CD14-positive monocyte (primary cell): ENCODE data around the gene NEMP2. TPM values are rescaled to one million over a fixed set of nuclear protein-coding genes. Genes with fewer than 3 reads are reported as not detected.

Source experiments
- DNase-seq, 3 donors: peaks; one replicate each; pipeline ENCODE4 v3.0.0-alpha.2; 2011 to 2022
- H2AFZ ChIP-seq: 2 replicates; pipeline ENCODE4 v1.6.0; 2012; ENCODE audit warnings: mild to moderate bottlenecking, low read depth, low read length, inconsistent platforms; ENCODE audit not compliant: insufficient read depth, poor library complexity, severe bottlenecking
- H3K27ac ChIP-seq, 2 donors: 1 replicate in 1 of 2; 2 replicates in 1 of 2; pipeline ENCODE4 v1.5.1; 2012 to 2013; ENCODE audit warnings: low read length in 2 of 2, control low read depth in 1 of 2, inconsistent platforms in 1 of 2, low read depth in 1 of 2, mild to moderate bottlenecking in 1 of 2
- H3K27me3 ChIP-seq, 2 donors: one replicate each; pipeline versions ENCODE4 v1.6.0 to v1.6.1; 2011 to 2013; ENCODE audit warnings: low read length in 2 of 2; ENCODE audit not compliant: control insufficient read depth in 2 of 2, insufficient read depth in 2 of 2
- H3K36me3 ChIP-seq, 2 donors: replicated peaks in 1 of 2; 1 replicate in 1 of 2; 2 replicates in 1 of 2; pipeline versions ENCODE4 v1.5.1 to v1.6.1; 2012 to 2013; ENCODE audit warnings: low read length in 2 of 2, control low read depth in 1 of 2, inconsistent platforms in 1 of 2, mild to moderate bottlenecking in 1 of 2; ENCODE audit not compliant: insufficient read depth in 2 of 2, control insufficient read depth in 1 of 2
- H3K4me1 ChIP-seq, 2 donors: 1 replicate in 1 of 2; 2 replicates in 1 of 2; pipeline versions ENCODE4 v1.5.1 to v1.6.1; 2012 to 2013; ENCODE audit warnings: low read length in 2 of 2, control low read depth in 1 of 2, inconsistent platforms in 1 of 2, mild to moderate bottlenecking in 1 of 2, moderate library complexity in 1 of 2; ENCODE audit not compliant: insufficient read depth in 2 of 2, control insufficient read depth in 1 of 2
- H3K4me2 ChIP-seq: replicated peaks from 2 replicates; pipeline ENCODE3; 2012; ENCODE audit warnings: low read length, moderate library complexity, mild to moderate bottlenecking; ENCODE audit not compliant: poor library complexity, severe bottlenecking; ENCODE audit errors: extremely low read depth
- H3K4me3 ChIP-seq, 3 experiments: fragments of 200-600 bp in 1 of 3; sonication (generic) in 1 of 3; replicated peaks in 1 of 3; 1 replicate in 2 of 3; 2 replicates in 1 of 3; pipeline ENCODE4 v1.5.1; 2011 to 2013; ENCODE audit warnings: low read length in 3 of 3, mild to moderate bottlenecking in 3 of 3, control low read depth in 2 of 3, low read depth in 2 of 3, inconsistent platforms in 1 of 3, moderate library complexity in 1 of 3
- H3K79me2 ChIP-seq: 2 replicates; pipeline ENCODE4 v1.6.0; 2012; ENCODE audit warnings: mild to moderate bottlenecking, control low read depth, inconsistent platforms, low read length, moderate library complexity; ENCODE audit not compliant: insufficient read depth
- H3K9ac ChIP-seq: 2 replicates; pipeline ENCODE4 v1.6.0; 2017; ENCODE audit warnings: low read length, mild to moderate bottlenecking; ENCODE audit not compliant: insufficient read depth, poor library complexity, severe bottlenecking
- H3K9me3 ChIP-seq, 2 donors: replicated peaks in 1 of 2; 1 replicate in 1 of 2; 2 replicates in 1 of 2; pipeline versions ENCODE4 v1.5.1 to v1.6.1; 2012 to 2013; ENCODE audit warnings: low read length in 2 of 2, control low read depth in 1 of 2; ENCODE audit not compliant: control insufficient read depth in 1 of 2, insufficient read depth in 1 of 2
- H4K20me1 ChIP-seq: 2 replicates; pipeline ENCODE4 v1.6.0; 2012; ENCODE audit warnings: mild to moderate bottlenecking, low read length, control low read depth, moderate library complexity; ENCODE audit not compliant: insufficient read depth
- H3K27ac Mint-ChIP-seq, 7 donors: one replicate each; pipeline ENCODE4 v1.8.0; 2020; ENCODE audit warnings: mild to moderate bottlenecking in 7 of 7, mixed read lengths in 7 of 7, moderate library complexity in 6 of 7, inconsistent platforms in 2 of 7
- H3K27me3 Mint-ChIP-seq, 3 donors: one replicate each; pipeline ENCODE4 v1.8.0; 2021 to 2022; ENCODE audit warnings: low read depth in 3 of 3, mild to moderate bottlenecking in 3 of 3, mixed read lengths in 3 of 3, moderate library complexity in 3 of 3, inconsistent platforms in 1 of 3
- H3K36me3 Mint-ChIP-seq, 2 donors: one replicate each; pipeline ENCODE4 v1.8.0; 2020; ENCODE audit warnings: mixed read lengths in 2 of 2, inconsistent platforms in 1 of 2, mild to moderate bottlenecking in 1 of 2
- H3K4me1 Mint-ChIP-seq: one replicate; pipeline ENCODE4 v1.8.0; 2020; ENCODE audit warnings: mild to moderate bottlenecking, mixed read lengths
- H3K4me3 Mint-ChIP-seq, 2 donors: one replicate each; pipeline ENCODE4 v1.8.0; 2020; ENCODE audit warnings: mild to moderate bottlenecking in 2 of 2, mixed read lengths in 2 of 2, moderate library complexity in 1 of 2
- H3K9me3 Mint-ChIP-seq, 7 donors: one replicate each; pipeline ENCODE4 v1.8.0; 2020 to 2022; ENCODE audit warnings: mixed read lengths in 7 of 7, mild to moderate bottlenecking in 6 of 7, moderate library complexity in 6 of 7, inconsistent platforms in 2 of 7
- WGBS: methylation state at CpG from one replicate; pipeline ENCODE4 v1.1.5; 2013; ENCODE audit warnings: missing lambda C conversion rate; ENCODE audit not compliant: insufficient coverage; 5-methylcytosine and 5-hydroxymethylcytosine counted together
- intact Hi-C, 2 donors: fragments of 100-400 bp; cut with micrococcal nuclease; formaldehyde crosslinking; loops; one replicate each; pipeline versions ENCODE4 v1.15.0 to v1.15.1; 2023
- polyA plus RNA-seq, 3 donors: library from polyadenylated mRNA; depleted of rRNA in 1 of 3; unstranded in 2 of 3; stranded (reverse) in 1 of 3; fragments of 300-500 nt in 2 of 3; fragments of >200 nt in 1 of 3; fragmentation: Illumina TruSeq in 2 of 3; gene quantifications; 1 replicate in 2 of 3; 2 replicates in 1 of 3; pipeline ENCODE4 v1.2.3, GENCODE V29; 2012 to 2021
- TF ChIP-seq, protein P1 (sequence below): fragments of 200-600 bp; IDR thresholded peaks from one replicate; pipeline ENCODE4 v1.8.0; 2022; ENCODE audit warnings: antibody characterized with exemption, mild to moderate bottlenecking

Gene NEMP2
- polyA plus RNA-seq, 3 donors = 0.44 to 2.5 (median 1.5) TPM

DNA sequence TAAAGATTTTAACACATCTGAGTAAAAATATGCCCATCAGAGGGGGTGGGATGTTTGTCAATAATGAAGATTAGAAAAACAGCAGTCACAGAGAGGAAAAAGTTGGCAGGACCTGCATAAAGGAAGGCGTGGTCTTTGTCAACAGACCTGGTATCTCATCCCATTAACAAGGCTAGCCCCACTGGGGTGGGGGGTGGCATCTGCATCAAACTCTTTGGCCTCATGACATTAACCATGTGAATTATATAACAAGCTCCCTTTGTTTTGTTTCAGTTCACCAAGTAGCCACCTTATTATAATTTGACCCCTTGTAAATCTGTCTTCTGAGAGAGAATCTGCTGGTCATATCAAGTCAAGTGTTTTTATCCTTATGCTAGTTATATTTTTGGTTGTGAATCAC lies 28.8 kb downstream of the NEMP2 start:
- Mint-ChIP-seq H3K36me3 (peaks cover 55 to 61% of the 10 kb centered on the region in 2 donors), H3K4me1 (no peaks in the 10 kb centered on the region), H3K27ac (no peak overlapping the region), H3K9me3 (no peaks in the 10 kb centered on the region), H3K27me3 (peaks cover 0 to 1% (median 0%) of the 10 kb centered on the region in 3 donors), H3K4me3 (no peak overlapping the region)
- Histone ChIP-seq H3K27me3 (no peaks in the 10 kb centered on the region), H3K9ac (no peak overlapping the region), H2AFZ (no peak overlapping the region), H3K4me1 (no peaks in the 10 kb centered on the region), H3K4me2 (no peak overlapping the region), H4K20me1 (no peaks in the 10 kb centered on the region), H3K4me3 (no peak overlapping the region), H3K27ac (no peak overlapping the region), H3K79me2 (no peaks in the 10 kb centered on the region), H3K36me3 (peaks cover 50 to 85% of the 10 kb centered on the region in 2 donors), H3K9me3 (no peaks in the 10 kb centered on the region)
- TF ChIP-seq, protein P1, sequence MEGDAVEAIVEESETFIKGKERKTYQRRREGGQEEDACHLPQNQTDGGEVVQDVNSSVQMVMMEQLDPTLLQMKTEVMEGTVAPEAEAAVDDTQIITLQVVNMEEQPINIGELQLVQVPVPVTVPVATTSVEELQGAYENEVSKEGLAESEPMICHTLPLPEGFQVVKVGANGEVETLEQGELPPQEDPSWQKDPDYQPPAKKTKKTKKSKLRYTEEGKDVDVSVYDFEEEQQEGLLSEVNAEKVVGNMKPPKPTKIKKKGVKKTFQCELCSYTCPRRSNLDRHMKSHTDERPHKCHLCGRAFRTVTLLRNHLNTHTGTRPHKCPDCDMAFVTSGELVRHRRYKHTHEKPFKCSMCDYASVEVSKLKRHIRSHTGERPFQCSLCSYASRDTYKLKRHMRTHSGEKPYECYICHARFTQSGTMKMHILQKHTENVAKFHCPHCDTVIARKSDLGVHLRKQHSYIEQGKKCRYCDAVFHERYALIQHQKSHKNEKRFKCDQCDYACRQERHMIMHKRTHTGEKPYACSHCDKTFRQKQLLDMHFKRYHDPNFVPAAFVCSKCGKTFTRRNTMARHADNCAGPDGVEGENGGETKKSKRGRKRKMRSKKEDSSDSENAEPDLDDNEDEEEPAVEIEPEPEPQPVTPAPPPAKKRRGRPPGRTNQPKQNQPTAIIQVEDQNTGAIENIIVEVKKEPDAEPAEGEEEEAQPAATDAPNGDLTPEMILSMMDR = no peak
- intact Hi-C loops = no loop called here
- no peak for DNase-seq
- WGBS = no CpG with 5 or more reads among the region's 1 CpG

DNA sequence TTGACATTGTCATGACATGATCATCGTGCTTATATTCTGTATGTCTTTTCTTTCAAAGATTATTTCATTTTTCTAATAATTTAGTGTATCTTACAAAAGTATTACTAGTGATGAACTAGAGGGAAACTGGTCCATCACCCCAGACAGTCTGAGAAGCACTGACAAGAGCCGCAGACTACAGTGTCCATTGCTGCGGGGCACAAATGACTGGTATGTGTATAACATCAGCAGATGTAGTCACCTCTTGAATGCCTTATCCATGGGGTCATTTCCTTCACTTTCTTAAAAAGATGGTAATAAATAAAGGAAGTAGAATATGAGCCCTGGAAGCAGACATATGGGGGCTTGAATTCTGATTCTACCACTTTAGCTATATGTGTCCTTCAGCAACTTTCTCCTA lies 29.6 kb downstream of the NEMP2 start:
- H3K27ac ChIP-seq = no peak overlapping the region
- no peak for DNase-seq
- TF ChIP-seq, protein P1 = no peak
- H2AFZ ChIP-seq = no peak overlapping the region
- H3K9me3 ChIP-seq = no peaks in the 10 kb centered on the region
- no peaks in the 10 kb centered on the region for H3K4me1 ChIP-seq
- no peaks in the 10 kb centered on the region for H3K79me2 ChIP-seq
- WGBS = no CpG with 5 or more reads among the region's 3 CpGs
- Mint-ChIP-seq H3K27me3 (peaks cover 0 to 1% (median 0%) of the 10 kb centered on the region in 3 donors), H3K27ac (no peak overlapping the region), H3K9me3 (no peaks in the 10 kb centered on the region), H3K4me1 (no peaks in the 10 kb centered on the region), H3K4me3 (no peak overlapping the region), H3K36me3 (peaks cover 58 to 65% of the 10 kb centered on the region in 2 donors)
- H3K27me3 ChIP-seq = no peaks in the 10 kb centered on the region
- H3K4me2 ChIP-seq = no peak overlapping the region
- H3K9ac ChIP-seq = no peak overlapping the region
- H3K36me3 ChIP-seq = peaks cover 58 to 93% of the 10 kb centered on the region in 2 donors
- H3K4me3 ChIP-seq = no peak overlapping the region
- H4K20me1 ChIP-seq = no peaks in the 10 kb centered on the region
- intact Hi-C loops = no loop called here
